Smooth muscle cell of bladder (primary cell): ENCODE data around the gene ADH1C. TPM values are rescaled to one million over a fixed set of nuclear protein-coding genes. Genes with fewer than 3 reads are reported as not detected.

Experiments
- total RNA-seq: library from RNA; depleted of rRNA; stranded (reverse); fragments of >200 nt; gene quantifications from 2 replicates; pipeline ENCODE4 v1.2.3, GENCODE V29; 2014

The ADH1C gene
- total RNA-seq, result 0.57 and 1.5 TPM in 2 replicates

DNA sequence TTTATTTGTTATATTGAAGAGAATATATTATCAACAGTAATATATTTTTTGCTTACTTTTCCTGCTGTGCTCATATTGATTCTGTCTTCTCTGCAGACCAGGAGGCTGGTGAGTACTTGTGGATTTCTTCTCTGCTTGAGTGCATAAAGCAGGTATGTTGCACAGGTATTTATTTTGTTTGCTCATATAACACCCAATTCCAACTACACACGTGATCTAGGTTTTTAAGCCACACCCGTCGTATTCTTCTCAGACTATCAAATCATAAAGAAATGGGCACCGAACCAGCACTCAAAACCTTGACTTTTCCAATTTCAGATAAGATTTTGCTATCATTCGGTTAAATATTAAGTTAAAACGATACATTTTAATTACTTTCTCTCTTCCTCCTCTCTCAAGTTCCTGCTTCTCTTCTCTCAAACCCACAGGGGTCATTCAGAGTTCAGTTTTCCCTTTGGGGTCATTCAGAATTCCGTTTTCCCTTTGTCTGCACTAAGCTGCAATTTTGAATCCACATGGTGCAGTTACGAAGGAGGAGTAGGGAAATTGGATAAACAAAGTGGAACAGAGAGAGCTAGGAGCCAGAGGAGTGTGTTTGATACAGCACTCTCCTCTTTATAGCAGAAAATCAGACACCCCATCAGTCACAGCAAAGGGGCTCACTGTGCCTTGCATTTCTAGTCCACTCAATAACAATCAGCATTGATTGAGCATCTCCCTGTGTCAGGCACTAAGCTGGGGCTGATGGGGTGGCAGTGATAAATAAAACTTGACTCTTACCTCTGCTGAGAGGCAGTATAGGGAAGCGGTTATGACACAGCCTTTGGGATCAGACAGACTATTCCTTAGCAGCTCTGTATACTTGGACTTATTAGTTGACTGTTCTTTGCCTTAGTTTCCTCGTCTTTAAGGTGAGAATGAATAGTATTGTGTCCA is at the start of gene ADH1C:
Gene ADH1C (minus strand): TSS at position 145 of the 936 bp plus-strand sequence. CDS start 71 bp downstream, at position 74.

DNA sequence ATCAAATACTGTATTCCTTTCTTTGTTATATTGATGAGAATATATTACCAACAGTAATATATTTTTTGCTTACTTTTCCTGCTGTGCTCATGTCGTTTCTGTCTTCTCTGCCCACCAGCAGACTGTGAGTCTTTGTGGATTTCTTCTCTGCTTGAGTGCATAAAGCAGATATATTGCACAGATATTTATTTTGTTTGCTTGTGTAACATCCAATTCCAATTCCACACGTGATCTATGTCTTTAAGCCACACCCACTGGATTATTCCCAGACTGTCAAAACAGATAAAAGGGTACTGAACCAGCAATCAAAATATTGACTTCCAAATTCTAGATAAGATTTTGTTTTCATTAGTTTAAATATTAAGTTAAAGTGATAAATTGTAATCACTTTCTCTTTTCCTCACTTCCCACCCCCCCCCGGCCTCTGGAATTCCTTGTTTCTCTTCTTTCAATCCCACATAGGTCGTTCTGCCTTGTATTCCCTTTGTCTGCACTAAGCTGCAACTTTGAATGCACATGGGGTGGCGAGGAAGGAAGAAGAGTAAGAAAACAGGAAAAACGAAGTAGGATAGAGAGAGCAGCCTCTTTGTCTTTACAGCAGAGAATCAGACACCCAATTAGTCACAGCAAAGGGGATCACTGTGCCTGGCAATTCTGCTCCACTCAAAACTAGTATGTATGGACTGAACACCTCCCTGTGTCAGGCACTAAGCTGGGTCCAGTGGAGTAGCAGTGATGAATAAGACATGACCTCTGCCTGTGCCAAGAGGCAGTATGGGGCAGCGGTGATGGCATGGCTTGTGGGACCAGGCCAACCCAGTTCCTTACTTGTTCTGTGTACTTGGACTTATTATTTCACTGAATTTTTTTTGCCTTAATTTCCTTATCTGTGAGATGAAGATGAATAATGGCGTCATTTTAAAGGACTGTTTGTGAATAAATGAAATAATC is 31.0 kb downstream of the ADH1C start, which contains the start of gene ADH1B:
Gene ADH1B (minus strand): TSS at position 161 of the 951 bp plus-strand sequence. CDS start 70 bp downstream, at position 91.

DNA sequence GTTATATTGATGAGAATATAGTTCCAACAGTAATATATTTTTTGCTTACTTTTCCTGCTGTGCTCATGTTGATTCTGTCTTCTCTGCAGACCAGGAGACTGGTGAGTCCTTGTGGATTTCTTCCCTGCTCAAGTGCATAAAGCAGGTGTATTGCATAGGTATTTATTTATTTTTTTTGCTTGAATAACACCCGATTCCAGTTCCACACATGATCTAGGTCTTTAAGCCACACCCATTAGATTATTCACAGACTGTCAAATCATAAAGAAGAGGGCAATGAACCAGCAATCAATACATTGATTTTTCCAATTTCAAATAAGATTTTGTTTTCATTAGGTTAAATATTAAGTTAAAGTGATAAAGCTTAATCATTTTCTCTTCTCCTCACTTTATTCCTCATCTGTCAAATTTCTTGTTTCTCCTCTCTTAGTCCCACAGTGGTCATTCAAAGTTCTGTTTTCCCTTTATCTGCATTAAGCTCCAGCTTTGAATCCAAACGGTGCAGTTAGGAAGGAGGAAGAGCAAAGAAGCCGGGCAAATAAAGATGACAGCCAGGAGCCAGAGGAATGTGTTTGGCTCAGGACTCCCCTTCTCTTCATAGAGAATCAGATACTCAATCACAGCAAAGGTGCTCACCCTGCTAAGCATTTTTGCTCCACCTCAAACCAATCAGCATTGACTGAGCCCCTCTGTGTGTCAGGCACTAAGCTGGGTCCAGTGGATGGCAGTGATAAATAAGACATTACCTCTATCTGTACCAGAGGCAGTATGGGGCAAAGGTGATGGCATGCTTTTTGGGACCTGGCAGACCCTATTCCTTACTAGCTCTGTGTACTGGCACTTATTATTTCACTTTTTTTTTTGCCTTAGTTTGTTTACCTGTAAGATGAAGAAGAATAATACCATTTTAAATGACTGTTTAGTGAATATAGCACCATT is 61.4 kb downstream of the ADH1C start, which contains the start of gene ADH1A:
Gene ADH1A (minus strand): TSS at position 138 of the 939 bp plus-strand sequence. CDS start 71 bp downstream, at position 67.

Other genes starting within 250 kb of the ADH1C start
- not detected in 2 replicates for gene ADH4, start 208.4 kb downstream of the ADH1C start, total RNA-seq
- gene ADH6, start 133.5 kb downstream of the ADH1C start, total RNA-seq, result not detected in 2 replicates
- not detected in 2 replicates for gene ADH1A, start 61.8 kb downstream of the ADH1C start, total RNA-seq
- 81.4 and 83.2 TPM in 2 replicates for gene ADH1B, start 31.3 kb downstream of the ADH1C start, total RNA-seq
- gene ADH7, start 82.6 kb upstream of the ADH1C start, total RNA-seq, result not detected in 2 replicates
- not detected in 2 replicates for gene C4orf17, start 158.3 kb upstream of the ADH1C start, total RNA-seq
- gene TRMT10A, start 211.3 kb upstream of the ADH1C start, total RNA-seq, result 5.5 and 7.4 TPM in 2 replicates
- under 0.01 and 0.09 TPM in 2 replicates for gene MTTP, start 222.1 kb upstream of the ADH1C start, total RNA-seq